Gastroesophageal sphincter (tissue), 4 donors: ENCODE results near the gene RASL10B. TPM values are rescaled to one million over a fixed set of nuclear protein-coding genes. Genes with fewer than 3 reads are reported as not detected.
A peak's percentile ranks its signal among the peaks of the same experiment; 100 is the strongest.

Experiments
- ATAC-seq: fragments of 150-250 bp; one replicate; pipeline ENCODE4 v1.9.1; 2016; ENCODE audit warnings: mild to moderate bottlenecking, moderate library complexity
- H3K27ac ChIP-seq, 4 donors: fragments of 200-600 bp; sonication (generic) in 3 of 4; 1 replicate in 3 of 4; 2 replicates in 1 of 4; pipeline ENCODE4 v1.5.1; 2016 to 2019
- H3K27me3 ChIP-seq: fragments of 200-600 bp; sonication (generic); one replicate; pipeline ENCODE4 v1.5.1; 2019
- H3K36me3 ChIP-seq, 2 donors: fragments of 200-600 bp; sonication (generic); one replicate each; pipeline ENCODE4 v1.5.1; 2019; ENCODE audit warnings: control low read depth in 1 of 2
- H3K4me1 ChIP-seq, 3 donors: fragments of 200-600 bp; sonication (generic); 1 replicate in 2 of 3; 2 replicates in 1 of 3; pipeline ENCODE4 v1.5.1; 2016 to 2019; ENCODE audit warnings: control low read depth in 2 of 3
- H3K4me3 ChIP-seq, 2 donors: fragments of 200-600 bp; sonication (generic); one replicate each; pipeline ENCODE4 v1.5.1; 2019; ENCODE audit warnings: mild to moderate bottlenecking in 1 of 2, moderate library complexity in 1 of 2
- H3K9me3 ChIP-seq, 3 donors: fragments of 200-600 bp; sonication (generic); one replicate each; pipeline ENCODE4 v1.5.1; 2017 to 2019; ENCODE audit warnings: control low read depth in 2 of 3
- CTCF ChIP-seq, 4 experiments: fragments of 200-600 bp in 2 of 4; fragments of 450-650 bp in 2 of 4; sonication (generic) in 1 of 4; IDR thresholded peaks; one replicate each; pipeline ENCODE4 v1.5.1; 2017 to 2019; ENCODE audit warnings: antibody characterized with exemption in 4 of 4, mild to moderate bottlenecking in 2 of 4, moderate library complexity in 2 of 4
- EP300 ChIP-seq: sonication (generic); formaldehyde crosslinking; IDR thresholded peaks from one replicate; pipeline ENCODE4 v1.6.1; 2017; ENCODE audit warnings: antibody characterized with exemption, mild to moderate bottlenecking
- POLR2A ChIP-seq, 2 donors: fragments of 450-650 bp; IDR thresholded peaks; one replicate each; pipeline ENCODE4 v1.6.1; 2017; ENCODE audit warnings: antibody characterized with exemption in 2 of 2, mild to moderate bottlenecking in 2 of 2, moderate library complexity in 1 of 2
- POLR2AphosphoS5 ChIP-seq: sonication (generic); formaldehyde crosslinking; IDR thresholded peaks from one replicate; pipeline ENCODE4 v1.6.1; 2017; ENCODE audit warnings: antibody characterized with exemption
- WGBS, 2 donors: methylation state at CpG; one replicate each; pipeline ENCODE4 v1.1.5; 2018; ENCODE audit warnings: low coverage in 1 of 2; 5-methylcytosine and 5-hydroxymethylcytosine counted together
- total RNA-seq, 4 donors: library from RNA; depleted of rRNA; stranded (reverse); fragments of >200 nt; gene quantifications; one replicate each; pipeline ENCODE4 v1.1.0, GENCODE V29; 2016

Gene RASL10B
- total RNA-seq, result 10 to 100 TPM in 3 of 4 donors, 1 to 10 TPM in 1; 4.2 to 25.9 (median 15.4) TPM

DNA sequence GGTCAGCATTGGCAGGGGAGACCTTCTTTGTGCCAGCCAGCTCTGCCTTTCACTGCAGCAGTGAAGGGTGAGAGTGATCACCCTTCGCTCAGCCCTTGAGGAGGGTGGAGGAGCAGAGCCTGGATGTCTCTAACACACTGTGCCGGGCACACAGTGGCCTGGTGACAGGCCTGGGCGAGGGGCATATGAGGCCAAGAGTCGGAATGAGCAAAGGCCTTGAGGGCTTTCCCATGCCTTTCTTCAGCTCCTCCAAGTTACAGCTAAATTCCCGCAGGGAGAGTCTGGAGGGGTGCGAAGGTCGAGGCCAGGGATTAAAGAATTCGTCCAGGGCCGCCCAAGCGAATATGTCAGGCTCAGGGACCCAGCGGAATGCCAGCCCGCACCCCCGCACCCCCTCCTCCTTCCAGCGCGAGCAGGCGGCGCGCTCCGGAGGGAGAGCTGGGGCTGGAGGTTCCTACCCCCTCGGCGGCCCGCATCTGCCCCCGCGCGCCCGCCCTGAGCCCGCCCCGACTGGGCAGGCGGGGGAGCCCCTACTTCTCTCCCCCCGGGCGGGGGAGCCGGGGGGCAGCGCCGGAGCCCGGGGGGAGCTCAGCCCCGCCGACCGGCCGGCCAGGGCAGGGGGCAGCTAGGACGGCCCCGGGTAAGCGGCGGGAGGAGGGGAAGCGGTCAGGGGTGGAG, at the start of gene RASL10B:
Gene RASL10B (plus strand): TSS at position 401 of the 678 bp plus-strand sequence. CDS start 3,546 bp downstream, outside the sequence.
- H3K4me3 ChIP-seq, result peak within 1 kb of the TSS; percentile 86 to 87
- no peak for TF ChIP-seq POLR2AphosphoS5
- TF ChIP-seq POLR2A (IDR thresholded peaks at IDR 0.05), result no peak
- TF ChIP-seq CTCF (IDR thresholded peaks at IDR 0.05), result no peak
- no peak for TF ChIP-seq EP300
- peak within 1 kb of the TSS; percentile 4 to 75 (median 62) for H3K27ac ChIP-seq
- H3K36me3 ChIP-seq, result peaks cover 0 to 8% of the 10 kb centered on the region in 2 donors
- H3K4me1 ChIP-seq, result peaks cover 10 to 53% (median 18%) of the 10 kb centered on the region in 3 donors
- peak; percentile 80 for ATAC-seq
- H3K9me3 ChIP-seq, result no peaks in the 10 kb centered on the region
- 10% methylated on average over 2 of the region's 44 CpGs; no CpG with 5 or more reads in 1 of the 2 donors for WGBS, 2 donors
- no peaks in the 10 kb centered on the region for H3K27me3 ChIP-seq

GRCh38 chr17:35683591-35683990, 47.8 kb upstream of the RASL10B start:
- H3K27ac ChIP-seq, result no peak overlapping the region
- no peaks in the 10 kb centered on the region for H3K27me3 ChIP-seq
- no peak overlapping the region for H3K4me3 ChIP-seq
- H3K9me3 ChIP-seq, result no peaks in the 10 kb centered on the region
- peaks cover 0 to 100% of the 10 kb centered on the region in 2 donors for H3K36me3 ChIP-seq
- no peak for ATAC-seq
- WGBS, 2 donors, result 100% methylated on average over 3 of the region's 4 CpGs; no CpG with 5 or more reads in 1 of the 2 donors
- TF ChIP-seq CTCF (IDR thresholded peaks at IDR 0.05), result no peak
- H3K4me1 ChIP-seq, result no peaks in the 10 kb centered on the region

- Histone ChIP-seq H3K9me3 (no peaks in the 10 kb centered on the region), H3K36me3 (peaks cover 0 to 100% of the 10 kb centered on the region in 2 donors), H3K27ac (no peak overlapping the region), H3K27me3 (no peaks in the 10 kb centered on the region), H3K4me1 (no peaks in the 10 kb centered on the region), H3K4me3 (no peak overlapping the region)
- WGBS, 2 donors, result 55 to 63% methylated on average over 1 to 2 of the region's 2 CpGs
- ATAC-seq, result no peak
- TF ChIP-seq POLR2AphosphoS5, result no peak
- no peak for TF ChIP-seq CTCF (IDR thresholded peaks at IDR 0.05)
- no peak for TF ChIP-seq POLR2A (IDR thresholded peaks at IDR 0.05)
- TF ChIP-seq EP300, result no peak
Measured at GRCh38 chr17:35684055-35684802, 47.2 kb upstream of the RASL10B start.

DNA sequence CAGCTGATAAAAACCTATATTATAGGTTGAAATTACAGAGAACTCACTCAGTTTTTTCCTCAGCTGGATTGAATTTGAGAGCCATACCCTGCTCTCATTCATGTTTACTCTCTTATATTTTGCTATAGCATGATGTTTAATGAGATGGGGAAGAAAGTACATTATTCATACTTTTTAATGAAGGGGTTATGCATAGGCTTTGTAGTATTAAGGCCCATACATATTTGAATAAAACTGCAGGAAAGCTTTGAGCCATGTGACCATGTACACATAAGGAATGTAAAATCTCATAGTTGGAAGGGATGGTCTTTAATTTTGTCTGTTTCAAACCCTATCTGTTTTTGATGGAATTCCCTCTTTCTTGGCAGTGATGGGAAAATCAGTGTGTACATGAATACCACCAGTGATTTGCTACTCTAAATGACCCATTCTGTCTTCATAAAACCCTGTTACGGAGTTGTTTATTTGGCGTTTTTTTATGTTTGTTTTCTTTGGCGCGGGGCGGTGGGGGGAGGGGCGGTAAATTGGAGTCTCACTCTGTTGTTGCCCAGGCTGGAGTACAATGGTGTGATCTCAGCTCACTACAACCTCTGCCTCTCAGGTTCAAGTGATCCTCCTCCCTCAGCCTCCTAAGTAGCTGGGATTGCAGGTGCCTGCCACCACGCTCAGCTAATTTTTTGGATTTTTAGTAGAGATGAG, 38.8 kb upstream of the RASL10B start:
- WGBS, 2 donors, result 70 to 84% methylated on average over 4 to 7 of the region's 7 CpGs
- no peaks in the 10 kb centered on the region for H3K27me3 ChIP-seq
- no peaks in the 10 kb centered on the region for H3K9me3 ChIP-seq
- no peaks in the 10 kb centered on the region for H3K4me1 ChIP-seq
- H3K36me3 ChIP-seq, result peaks cover 0 to 94% of the 10 kb centered on the region in 2 donors
- no peak for ATAC-seq
- TF ChIP-seq POLR2A (IDR thresholded peaks at IDR 0.05) (no peak), POLR2AphosphoS5 (no peak), CTCF (IDR thresholded peaks at IDR 0.05) (no peak), EP300 (no peak)
- H3K4me3 ChIP-seq, result no peak overlapping the region
- H3K27ac ChIP-seq, result no peak overlapping the region
